Effector memory CD4-positive, alpha-beta T cell (primary cell): ENCODE measurements around the gene SLC41A3.

Experiments used
- DNase-seq, 3 donors: peaks; one replicate each; pipeline ENCODE4 v3.0.0-alpha.2; 2020
- H3K27ac ChIP-seq: 2 replicates; pipeline ENCODE4 v1.7.0; 2013; ENCODE audit warnings: mild to moderate bottlenecking, low read length, moderate library complexity; ENCODE audit not compliant: insufficient read depth, poor library complexity, severe bottlenecking
- H3K27me3 ChIP-seq: replicated peaks from 2 replicates; pipeline ENCODE4 v1.7.0; 2013; ENCODE audit warnings: mild to moderate bottlenecking, low read length; ENCODE audit not compliant: insufficient read depth, control insufficient read depth, poor library complexity, severe bottlenecking
- H3K36me3 ChIP-seq: 2 replicates; pipeline ENCODE4 v1.7.0; 2013; ENCODE audit warnings: mild to moderate bottlenecking, low read length, moderate library complexity; ENCODE audit not compliant: control insufficient read depth, insufficient read depth
- H3K4me1 ChIP-seq: 2 replicates; pipeline ENCODE4 v1.7.0; 2013; ENCODE audit warnings: low read length, mild to moderate bottlenecking; ENCODE audit not compliant: control insufficient read depth, insufficient read depth, poor library complexity, severe bottlenecking
- H3K4me3 ChIP-seq: 2 replicates; pipeline ENCODE4 v1.7.0; 2013; ENCODE audit warnings: low read length, low read depth, mild to moderate bottlenecking; ENCODE audit not compliant: insufficient read depth, poor library complexity, severe bottlenecking
- H3K9me3 ChIP-seq: 2 replicates; pipeline ENCODE4 v1.7.0; 2013; ENCODE audit warnings: mild to moderate bottlenecking, low read length, moderate library complexity; ENCODE audit not compliant: control insufficient read depth

Gene SLC41A3

DNA sequence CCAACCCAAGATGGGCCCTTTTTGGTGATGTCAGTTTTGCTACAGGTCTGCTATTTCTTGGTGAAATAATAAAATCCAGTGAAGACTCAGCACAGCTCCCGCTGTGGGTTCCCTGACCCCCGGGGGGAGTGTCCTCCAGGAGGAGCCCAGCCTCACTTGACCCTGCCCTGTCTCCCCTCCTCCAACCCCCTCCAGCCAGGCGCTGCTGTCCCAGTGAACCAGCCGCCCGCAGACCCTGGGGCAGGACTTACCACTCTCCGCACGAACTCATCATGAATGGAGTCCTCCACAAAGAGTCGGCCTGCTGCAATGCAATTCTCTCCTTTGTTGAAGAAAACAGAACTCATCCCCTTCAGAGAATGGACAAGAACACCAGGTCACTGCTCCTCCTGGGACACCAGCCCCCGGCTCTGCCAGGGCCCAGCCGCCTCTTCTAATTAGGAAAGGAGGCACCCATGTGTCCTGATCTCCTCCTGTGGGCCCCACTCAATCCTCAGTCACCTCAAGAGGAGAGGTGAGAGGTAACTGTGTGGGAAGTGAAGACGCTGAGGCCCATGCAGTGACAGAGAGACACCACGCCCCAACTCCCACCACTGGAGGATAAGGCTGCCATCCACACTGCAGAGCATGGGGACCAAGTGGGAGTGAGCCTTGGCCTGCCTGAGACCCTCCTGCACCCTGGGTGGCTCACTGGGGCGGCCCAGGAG is 28.8 kb upstream of the SLC41A3 start:
- no peaks in the 10 kb centered on the region for H3K36me3 ChIP-seq
- no peaks in the 10 kb centered on the region for H3K4me1 ChIP-seq
- no peak overlapping the region for H3K4me3 ChIP-seq
- DNase-seq = no peak
- no peaks in the 10 kb centered on the region for H3K9me3 ChIP-seq
- H3K27ac ChIP-seq = no peak overlapping the region
- no peaks in the 10 kb centered on the region for H3K27me3 ChIP-seq

DNA sequence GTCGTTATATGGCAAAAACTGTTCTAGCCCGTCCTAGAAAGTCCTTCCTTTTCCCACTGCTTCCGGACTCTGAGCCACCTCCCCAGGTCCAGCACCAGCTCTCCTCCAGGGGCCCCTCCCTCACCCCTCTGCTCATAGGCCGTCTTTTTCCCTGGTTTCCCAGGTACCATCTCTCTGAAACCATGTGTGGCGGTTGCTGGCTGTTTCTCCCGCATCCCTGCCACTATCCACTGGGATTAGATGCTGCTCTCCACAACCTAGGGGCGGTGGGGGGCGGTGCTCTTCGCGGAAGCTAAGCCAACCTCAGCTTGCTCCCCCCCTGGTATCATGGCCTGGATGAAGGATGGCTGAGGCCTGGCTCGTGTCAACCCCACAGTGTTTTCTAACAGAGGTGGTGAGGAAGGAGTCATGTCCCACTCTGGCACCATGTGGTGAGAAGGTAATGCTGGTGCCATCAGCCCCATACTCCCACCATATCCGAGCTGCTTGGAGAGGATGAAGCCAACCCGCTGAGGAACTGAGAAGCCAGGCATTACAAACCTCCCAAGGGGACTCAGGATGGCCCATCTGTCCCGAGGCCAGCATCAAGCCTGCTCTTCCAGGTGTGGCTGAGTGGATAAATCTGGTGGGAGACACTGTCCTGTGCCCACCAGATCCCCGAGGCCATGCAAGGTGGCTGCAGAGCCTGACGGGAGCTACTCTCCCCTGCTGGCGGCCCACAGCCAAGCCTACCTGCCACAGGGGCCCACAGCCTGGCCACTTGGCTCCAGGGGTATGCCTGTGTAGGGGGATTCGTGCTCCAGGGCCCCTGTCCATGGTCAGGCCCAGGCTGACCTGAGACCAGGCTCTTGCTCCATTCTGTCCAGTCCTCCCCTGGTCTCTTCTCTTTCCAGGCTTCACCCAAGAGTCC is 27.9 kb upstream of the SLC41A3 start:
- Histone ChIP-seq H3K27ac (no peak overlapping the region), H3K9me3 (no peaks in the 10 kb centered on the region), H3K27me3 (no peaks in the 10 kb centered on the region), H3K4me3 (no peak overlapping the region), H3K4me1 (no peaks in the 10 kb centered on the region), H3K36me3 (no peaks in the 10 kb centered on the region)
- DNase-seq = no peak

DNA sequence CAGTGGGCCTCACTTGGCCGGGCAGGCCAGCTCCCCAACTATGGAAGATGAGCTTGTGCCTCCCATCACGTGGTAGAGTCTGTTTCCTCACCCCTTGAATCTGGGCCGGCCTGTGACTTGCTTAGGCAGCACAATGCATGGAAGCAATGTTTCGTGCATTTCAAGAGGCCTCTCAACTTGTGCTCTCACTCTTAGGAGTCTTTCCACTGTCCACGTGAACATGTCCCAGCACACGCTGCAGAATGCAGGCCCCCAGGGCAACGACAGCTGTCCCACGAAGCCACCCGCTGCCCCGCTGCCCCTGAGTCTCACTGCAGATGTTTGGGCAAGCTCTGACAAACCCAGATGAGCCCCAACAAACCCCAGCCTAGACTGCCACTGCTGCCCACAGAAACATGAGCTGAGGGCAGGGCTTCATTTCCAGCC is 27.2 kb upstream of the SLC41A3 start:
- no peak overlapping the region for H3K4me3 ChIP-seq
- H3K36me3 ChIP-seq = no peaks in the 10 kb centered on the region
- no peak overlapping the region for H3K27ac ChIP-seq
- H3K9me3 ChIP-seq = no peaks in the 10 kb centered on the region
- H3K27me3 ChIP-seq = no peaks in the 10 kb centered on the region
- DNase-seq = no peak
- no peaks in the 10 kb centered on the region for H3K4me1 ChIP-seq

DNA sequence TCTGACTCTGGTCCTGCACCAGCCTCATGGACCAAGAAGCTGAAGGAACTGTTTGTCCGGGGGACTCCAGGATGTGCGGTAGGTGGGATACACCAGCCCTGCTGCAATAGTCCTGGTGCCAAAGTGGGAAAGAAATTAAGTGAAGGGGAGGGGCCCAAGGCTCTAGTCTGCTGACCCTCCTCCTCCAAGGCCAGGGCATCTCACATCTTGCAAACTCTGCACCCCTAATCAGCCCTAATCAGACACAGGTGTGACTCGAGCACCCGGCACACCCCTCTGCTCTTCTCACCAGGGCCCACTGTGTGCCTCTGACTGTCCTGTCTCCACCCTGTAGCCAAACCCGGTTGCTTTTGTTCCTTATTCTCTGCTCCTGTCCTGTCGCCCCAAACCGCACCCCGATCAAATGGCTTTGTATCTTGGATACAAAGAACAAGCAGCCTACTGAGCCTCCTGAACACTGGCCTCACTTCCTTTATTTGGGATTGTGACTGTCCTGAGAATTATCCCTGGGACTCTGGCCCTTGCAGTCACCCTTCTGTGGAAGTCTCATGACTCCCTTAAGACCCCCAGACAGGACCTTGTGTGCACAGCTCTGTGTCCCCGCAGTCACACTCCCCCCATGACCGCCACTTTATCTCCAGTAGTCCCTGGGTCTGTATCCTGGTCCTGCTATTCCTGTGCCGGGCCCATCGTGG is 26.7 kb upstream of the SLC41A3 start:
- DNase-seq = no peak
- Histone ChIP-seq H3K4me3 (no peak overlapping the region), H3K27ac (no peak overlapping the region), H3K36me3 (no peaks in the 10 kb centered on the region), H3K27me3 (no peaks in the 10 kb centered on the region), H3K4me1 (no peaks in the 10 kb centered on the region), H3K9me3 (no peaks in the 10 kb centered on the region)

DNA sequence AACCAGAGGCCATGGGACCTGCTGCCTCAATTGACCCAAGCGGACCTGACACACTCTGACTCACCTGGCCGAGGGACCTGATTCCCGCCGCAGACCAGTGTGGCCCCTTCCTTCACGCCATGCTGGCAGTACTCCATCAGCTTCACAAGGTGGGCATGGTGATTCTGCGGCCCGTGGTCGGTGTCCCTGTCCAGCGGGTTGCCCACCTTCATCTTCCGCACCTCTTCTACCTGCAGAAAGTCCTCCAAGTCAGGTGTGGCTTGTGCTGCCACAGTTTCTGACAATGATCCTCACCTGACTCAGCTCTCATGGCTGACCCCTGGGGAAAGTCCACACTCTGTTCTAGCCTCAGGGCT is 25.9 kb upstream of the SLC41A3 start:
- H3K4me1 ChIP-seq = no peaks in the 10 kb centered on the region
- no peaks in the 10 kb centered on the region for H3K27me3 ChIP-seq
- no peak for DNase-seq
- H3K4me3 ChIP-seq = no peak overlapping the region
- H3K36me3 ChIP-seq = no peaks in the 10 kb centered on the region
- H3K9me3 ChIP-seq = no peaks in the 10 kb centered on the region
- H3K27ac ChIP-seq = no peak overlapping the region

DNA sequence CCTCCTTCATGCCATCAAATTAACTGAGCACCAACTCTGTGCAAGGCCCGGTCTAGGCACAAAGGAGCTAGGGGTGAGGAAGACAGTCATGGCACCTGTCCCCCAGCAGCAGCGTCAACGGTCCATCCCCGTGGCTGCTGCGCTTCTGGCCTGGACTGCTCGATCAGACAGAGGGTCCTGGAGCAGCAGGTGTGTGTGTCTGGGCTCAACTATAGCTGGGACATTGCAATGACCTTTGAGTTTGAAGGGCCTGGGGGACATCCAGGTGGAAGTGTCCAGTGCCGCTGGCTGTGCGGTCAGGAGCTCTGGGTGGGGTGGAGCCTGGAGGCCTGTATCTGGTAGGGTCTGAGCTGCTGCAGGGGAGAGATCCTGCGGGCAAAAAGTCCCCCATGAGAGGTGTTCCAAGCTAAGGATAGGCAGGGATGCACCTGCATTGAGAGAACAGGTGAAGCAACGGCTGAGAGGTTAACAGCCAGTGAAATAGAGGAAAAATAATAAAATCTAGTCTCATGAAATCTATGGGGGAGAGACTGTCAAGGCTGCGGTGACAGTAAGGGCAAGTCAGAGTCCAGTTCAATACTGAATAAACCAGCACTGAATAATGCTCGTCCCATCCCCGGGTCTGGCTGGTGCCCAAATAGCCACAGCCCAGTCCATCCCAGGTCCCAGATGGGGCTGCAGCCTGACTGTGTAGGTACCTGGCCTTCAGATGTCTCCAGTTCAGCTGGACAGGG is 25.4 kb upstream of the SLC41A3 start:
- H3K27ac ChIP-seq = no peak overlapping the region
- no peaks in the 10 kb centered on the region for H3K9me3 ChIP-seq
- no peaks in the 10 kb centered on the region for H3K27me3 ChIP-seq
- DNase-seq = no peak
- no peak overlapping the region for H3K4me3 ChIP-seq
- no peaks in the 10 kb centered on the region for H3K36me3 ChIP-seq
- no peaks in the 10 kb centered on the region for H3K4me1 ChIP-seq

DNA sequence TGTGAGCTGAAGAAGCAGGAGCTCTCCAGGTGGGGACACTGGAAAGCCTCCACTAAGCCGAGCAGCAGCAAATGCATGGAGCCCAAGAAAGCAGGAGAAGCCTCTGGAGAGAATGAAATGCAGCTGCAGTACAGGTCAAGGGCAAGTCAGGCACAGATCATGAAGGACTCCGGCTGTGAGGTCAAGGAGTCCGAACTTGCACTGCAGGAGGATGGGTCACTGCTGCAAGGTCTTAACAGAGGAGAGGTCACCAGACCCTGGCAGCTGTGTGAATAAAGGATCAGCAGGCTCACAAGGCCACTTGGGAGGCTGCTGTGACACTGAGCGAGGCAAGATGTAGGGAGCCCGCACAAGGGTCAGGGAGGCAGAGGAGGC is 24.7 kb upstream of the SLC41A3 start:
- DNase-seq = no peak
- Histone ChIP-seq H3K27ac (no peak overlapping the region), H3K4me1 (no peaks in the 10 kb centered on the region), H3K9me3 (no peaks in the 10 kb centered on the region), H3K27me3 (no peaks in the 10 kb centered on the region), H3K4me3 (no peak overlapping the region), H3K36me3 (no peaks in the 10 kb centered on the region)

DNA sequence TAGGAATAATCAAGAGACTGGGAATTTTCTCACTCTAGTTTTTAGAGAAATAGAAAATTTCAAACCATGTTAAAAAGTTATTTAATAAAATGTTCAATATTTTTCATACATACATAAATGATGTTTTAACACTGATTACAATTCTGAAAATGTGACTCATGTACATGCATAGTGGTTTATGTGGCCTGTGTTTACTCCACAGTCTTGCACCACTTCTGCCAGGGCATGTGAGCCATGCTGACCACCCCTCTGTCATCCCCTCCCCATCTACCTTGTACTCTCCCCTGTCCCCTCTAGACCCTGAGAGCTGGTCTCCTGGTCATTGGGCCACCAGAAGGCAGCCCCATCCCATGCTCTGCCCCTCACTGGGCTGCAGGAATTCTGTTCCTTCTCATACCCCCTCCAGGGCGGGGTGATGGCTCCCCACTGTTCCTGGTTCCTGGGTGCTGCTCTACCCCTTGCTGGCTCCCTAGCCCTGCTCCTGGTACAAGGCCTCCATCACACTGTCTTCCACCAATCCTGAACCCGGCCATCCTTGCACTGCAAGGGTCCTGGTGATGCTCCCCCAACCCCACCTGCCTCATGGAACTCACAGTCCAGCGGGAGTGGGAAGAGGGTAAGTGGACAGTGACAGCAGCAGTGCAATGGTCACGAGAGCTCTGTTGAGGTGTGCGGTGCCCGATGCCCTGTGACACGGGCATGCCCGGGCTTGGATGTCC is 24.2 kb upstream of the SLC41A3 start:
- Histone ChIP-seq H3K27ac (no peak overlapping the region), H3K4me1 (no peaks in the 10 kb centered on the region), H3K4me3 (no peak overlapping the region), H3K9me3 (no peaks in the 10 kb centered on the region), H3K27me3 (no peaks in the 10 kb centered on the region), H3K36me3 (no peaks in the 10 kb centered on the region)
- DNase-seq = no peak

DNA sequence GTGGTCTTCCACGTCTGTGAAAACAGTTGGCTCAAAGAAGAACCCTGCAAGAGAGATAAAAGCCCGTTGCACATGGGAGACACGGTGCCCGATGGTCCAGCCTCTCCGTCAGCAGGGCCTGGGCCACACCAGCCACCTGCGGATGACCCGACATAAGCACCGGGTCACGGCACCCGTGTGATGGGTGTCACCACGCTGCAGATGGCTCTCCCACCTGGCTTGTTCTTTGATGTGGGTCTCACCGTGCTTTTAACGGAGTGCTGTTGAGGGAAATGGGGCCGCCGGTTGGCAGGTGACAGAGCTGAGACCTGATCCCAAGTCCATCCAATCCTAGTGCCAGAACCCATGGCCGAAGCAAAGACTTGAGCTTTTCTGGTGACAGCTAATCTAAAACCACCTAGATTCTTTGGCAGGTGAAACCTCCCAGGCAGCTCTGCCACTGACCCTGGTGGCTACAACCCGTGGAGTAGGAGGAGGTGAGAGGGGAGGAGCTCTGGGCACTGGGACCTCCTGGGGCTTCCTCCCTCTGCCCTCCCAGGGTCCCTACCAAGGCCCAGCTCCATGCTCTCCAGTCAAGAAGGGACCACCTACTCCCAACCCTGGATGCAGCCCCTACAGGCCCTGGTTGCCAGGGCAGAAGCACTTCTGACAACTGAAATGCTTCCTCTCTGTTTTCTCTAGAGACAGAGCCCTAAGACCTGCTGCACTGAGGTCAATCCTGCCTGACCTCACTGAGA is 23.4 kb upstream of the SLC41A3 start:
- H3K9me3 ChIP-seq = no peaks in the 10 kb centered on the region
- H3K4me1 ChIP-seq = no peaks in the 10 kb centered on the region
- no peak overlapping the region for H3K27ac ChIP-seq
- H3K4me3 ChIP-seq = no peak overlapping the region
- no peak for DNase-seq
- no peaks in the 10 kb centered on the region for H3K36me3 ChIP-seq
- H3K27me3 ChIP-seq = no peaks in the 10 kb centered on the region
